Fibroblast of skin of left quadriceps (primary cell): Measurements from ENCODE around the gene ZNF581.

ENCODE experiments used
- DNase-seq, 2 experiments: peaks; one replicate each; pipeline ENCODE4 v3.0.0-alpha.2; 2013; ENCODE audit warnings: low read depth in 2 of 2

ZNF581 gene

DNA sequence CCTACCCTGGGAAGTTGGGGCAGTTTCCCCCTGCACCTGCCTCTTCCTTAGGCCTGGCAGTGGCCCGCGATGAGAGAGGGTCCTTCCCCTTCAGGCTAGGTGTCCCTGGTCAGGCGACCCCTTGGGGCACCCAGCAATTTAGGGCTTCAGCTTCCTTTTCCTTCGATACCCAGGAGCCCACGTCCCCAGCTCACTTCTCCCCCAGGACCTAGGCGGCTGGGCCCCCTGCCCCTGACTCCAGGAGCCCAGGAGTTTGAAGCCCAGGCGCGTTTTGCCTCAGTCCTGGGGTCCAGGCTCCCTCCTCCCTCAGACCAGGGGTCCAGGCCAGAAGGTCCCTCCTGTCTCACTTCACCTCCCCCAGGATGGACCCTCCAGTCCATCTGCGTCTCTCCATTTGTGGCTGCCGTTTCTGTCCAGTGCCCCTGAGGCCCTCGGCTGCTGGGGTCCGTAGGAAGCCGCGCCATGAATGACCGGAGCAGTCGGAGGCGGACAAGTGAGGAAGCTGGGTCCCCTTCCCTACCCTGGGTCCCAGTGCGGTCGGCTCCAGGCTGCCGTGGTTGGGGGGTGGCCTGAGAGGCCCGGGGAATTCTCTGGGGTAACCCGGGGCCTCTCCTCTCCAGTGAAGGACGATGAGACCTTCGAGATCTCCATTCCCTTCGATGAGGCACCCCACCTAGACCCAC, 5.3 kb downstream of the ZNF581 start:
- DNase-seq = no peak

DNA sequence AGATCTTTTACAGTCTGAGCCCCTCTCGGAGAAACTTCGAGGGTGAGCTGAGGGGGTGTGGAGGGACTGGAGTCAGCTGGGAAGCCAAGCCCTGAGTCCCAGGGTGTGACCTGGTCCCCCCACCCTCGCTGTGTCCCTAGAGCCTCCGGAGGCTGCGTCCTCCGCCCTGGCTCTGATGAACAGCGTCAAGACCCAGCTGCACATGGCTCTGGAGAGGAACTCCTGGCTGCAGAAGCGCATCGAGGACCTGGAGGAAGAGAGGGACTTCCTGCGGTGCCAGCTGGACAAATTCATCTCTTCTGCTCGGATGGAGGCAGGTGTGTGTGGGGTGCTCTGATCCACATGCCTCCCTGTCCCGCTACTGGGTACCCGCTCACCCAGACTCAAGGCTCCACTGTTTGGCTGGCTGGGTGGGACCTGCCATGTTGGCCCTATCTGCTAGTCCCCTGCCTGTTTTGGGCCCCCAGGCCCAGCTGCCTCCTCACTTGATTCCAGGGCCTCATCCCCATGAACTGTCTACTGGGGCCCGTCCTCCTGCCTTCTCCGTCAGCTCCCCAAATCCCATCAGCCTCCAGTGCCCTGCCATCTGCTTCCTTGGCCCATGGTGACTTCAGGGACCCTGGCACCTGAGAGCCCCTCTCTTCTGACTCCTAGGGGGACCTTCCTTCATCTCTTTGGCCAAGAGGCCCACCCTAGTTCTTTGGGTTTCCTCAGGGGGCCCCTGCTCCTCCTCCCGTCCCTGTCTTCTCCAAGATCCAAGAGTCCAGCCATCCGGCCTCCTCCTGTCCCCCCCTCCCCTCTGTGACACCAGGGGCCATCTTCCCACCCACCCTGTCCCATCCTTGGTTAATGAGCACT, 6.0 kb downstream of the ZNF581 start:
- DNase-seq = no peak

DNA sequence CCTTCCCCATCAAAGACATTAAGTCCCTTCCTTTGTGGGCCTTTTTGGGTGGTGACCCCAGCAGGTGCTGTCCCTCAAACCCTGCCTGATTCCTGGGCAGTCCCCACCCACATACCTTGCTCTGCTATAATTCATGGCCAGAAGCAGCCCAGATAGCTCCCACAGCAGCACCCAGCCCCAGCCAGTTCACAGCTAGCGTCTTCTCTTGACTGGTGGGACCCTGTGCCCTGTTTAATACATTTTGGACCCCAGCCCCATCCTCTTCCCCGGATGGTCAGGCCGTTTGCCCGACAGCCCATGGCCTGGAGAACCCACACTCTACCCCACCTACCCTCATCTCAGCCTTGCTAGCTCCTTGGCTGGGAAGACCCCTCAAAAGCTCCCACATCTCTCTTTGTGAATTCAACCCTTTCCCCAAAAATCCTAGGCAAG, 6.7 kb downstream of the ZNF581 start:
- DNase-seq = no peak

DNA sequence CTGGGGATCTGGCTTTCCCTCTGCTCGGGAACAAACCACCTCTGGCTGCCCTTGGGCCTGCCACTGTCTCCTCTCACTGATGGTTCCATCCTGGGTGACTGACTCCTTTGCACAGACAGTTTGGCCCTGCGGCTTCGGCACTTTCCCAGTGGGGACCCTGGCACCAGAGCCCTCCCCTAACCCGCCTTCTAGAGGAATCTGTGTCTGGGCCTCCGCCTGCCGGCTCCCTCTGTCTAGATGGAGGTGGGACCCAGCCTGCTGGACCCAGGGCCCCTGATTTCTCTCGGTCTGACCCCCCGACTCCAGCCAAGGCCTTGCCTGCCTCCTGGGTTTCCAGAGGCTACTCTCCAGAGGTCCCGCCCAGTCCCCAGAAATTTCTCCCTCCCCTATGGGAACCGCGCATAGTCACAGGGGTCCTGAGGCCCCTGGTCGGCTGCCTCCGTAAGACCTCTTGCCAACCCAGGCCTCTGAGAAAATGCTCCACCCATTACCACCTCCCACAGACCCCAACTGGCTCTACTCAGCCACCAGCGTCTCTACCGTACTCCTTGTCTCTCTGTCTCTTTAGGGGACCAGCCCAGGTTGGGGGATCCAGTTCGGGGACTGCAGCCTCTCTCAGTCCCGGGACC, 7.3 kb downstream of the ZNF581 start:
- DNase-seq = no peak

DNA sequence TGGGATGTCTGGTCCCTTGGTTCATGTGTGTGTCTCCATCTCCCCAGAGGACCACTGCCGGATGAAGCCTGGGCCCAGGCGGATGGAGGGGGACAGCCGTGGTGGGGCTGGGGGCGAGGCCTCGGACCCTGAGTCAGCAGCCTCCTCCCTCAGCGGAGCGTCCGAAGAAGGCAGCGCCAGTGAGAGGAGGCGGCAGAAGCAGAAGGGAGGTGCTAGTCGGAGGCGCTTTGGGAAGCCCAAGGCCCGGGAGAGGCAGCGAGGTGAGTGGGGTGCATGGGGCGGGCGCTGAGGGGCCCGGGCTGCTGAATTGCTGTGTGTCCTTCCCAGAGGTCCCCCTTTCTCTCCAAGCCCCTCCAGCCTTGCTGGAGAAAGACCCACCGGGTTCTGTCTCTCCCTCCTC, 7.8 kb downstream of the ZNF581 start:
- DNase-seq = no peak

DNA sequence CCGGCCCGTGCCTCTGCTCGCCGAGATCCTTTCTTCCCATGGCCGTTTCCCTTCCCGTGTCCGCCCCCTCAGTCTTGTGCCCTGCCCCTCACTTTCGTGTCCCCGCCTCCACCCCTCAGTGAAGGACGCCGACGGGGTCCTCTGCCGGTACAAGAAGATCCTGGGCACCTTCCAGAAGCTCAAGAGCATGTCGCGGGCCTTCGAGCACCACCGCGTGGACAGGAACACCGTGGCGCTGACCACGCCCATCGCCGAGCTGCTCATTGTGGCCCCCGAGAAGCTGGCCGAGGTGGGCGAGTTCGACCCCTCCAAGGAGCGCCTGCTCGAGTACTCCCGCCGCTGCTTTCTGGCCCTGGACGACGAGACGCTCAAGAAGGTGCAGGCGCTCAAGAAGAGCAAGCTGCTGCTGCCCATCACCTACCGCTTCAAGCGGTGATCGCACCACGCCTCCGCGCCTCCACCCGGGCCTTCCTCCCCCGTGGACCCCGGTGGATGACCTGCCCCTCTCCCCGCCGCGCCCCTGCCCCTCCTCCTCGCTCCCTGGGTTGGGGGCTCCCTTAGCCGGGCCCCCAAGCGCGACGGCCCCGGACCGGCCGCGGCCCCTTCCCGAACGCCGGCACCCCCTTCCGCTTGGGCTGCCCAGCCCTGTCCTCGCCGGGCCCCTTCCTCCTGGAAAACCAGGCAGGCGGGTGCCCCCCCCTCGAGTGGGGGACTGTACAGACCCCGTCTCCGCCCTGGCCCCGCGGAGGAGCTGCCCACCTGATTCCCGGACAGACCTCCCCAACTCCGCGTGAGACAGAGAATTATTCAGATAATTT, 9.1 kb downstream of the ZNF581 start:
- no peak for DNase-seq

DNA sequence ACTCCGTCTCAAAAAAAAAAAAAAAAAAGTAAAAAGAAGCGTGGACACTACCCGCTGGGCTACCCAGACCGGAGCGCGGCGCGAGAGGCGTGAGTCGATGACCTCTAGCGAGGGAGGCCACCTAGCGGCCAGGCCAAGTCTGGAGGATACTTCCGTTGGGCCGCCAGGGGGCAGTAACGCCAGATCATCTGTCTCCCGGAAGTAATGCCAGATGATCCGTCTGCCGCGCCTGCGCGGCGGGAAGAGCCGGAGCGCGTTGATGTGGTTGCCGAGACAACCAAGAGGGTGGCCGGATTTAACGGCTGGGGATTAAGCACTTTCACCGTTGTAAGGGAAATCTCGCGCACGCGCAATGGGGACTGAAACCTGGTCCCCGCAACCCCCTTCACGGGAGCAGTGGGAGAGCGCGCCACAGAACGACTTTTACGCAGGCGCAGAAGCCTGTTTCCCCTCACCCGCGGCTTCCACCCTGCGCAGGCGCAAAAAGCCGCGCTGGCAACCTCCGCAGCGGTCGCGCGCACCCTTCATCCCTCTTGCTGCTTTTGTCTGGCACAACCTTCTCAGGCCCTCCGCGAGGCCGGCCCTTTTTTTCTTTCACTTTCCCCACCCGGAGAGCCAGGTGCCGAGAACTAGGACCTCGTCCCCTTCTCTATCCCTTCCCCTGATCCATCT, 10.3 kb downstream of the ZNF581 start:
- peak; percentile 98 to 99 for DNase-seq

DNA sequence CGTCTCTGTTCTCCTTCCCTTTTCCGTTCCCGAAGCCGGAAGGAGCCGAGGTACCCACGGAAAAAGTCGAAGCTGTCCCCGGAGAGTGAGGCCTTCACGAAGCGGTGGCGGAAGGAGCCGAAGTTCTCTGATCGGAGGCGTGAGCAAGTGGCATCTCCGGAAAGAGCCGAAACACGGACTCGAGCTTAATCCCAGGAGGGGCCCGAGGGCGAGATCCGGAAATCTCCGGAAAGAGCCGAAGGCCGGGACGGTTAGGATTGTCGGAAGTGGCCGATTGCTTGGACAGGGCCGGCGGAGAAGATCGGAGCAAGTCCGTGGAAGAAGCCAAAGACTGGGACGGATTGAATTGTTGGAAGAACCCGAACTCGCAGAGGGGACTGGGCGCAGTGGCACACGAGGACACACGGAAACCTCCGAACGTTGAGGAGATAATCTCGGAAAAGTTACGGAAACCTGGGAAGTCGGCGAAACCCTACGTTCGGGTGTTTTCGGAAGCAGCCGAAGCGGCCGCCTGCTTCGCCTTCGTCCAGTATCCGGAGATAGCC, 10.9 kb downstream of the ZNF581 start:
- peak; percentile 99 for DNase-seq

DNA sequence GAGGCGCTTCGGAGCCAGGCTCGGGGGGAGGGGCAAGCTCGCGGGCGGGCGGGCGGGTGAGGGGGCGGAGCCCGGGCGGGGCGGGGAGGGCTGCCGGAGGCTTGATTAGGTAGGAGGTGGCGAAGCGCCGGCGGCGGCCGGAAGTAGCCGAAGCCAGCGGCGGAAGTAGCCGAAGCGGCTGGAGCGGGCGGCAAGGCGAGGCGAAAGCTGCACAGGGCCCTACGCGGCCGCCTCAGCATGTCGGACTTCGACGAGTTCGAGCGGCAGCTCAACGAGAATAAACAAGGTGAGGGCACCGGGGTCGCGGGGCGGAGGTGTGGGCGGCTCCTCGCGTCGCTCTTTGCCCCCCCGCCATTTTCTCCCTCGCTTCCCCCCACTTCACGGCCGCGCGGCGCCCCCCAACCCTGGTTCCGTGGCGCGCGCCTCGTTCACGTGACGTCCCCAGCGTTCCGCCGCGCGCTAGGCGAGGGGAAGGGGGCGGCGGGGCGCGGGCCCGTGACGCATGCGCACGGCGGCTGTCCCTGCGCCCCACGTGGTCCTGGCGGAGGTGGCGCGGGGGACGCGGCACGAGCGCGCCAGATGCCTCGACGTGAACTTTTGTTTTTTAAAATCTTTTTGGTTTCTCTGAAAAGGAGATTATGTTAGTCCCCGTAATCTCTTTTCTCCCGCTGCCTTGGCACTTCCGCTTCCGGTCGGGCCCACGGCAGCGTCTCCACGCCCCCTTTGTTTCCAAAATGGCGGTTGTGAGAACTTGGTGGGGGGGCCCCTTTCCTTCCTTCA, 11.6 kb downstream of the ZNF581 start, which contains the start of gene U2AF2:
Gene U2AF2 (plus strand): TSS at position 168 of the 780 bp plus-strand sequence. CDS start 70 bp downstream, at position 238.
- DNase-seq = peak; percentile 79 to 81

DNA sequence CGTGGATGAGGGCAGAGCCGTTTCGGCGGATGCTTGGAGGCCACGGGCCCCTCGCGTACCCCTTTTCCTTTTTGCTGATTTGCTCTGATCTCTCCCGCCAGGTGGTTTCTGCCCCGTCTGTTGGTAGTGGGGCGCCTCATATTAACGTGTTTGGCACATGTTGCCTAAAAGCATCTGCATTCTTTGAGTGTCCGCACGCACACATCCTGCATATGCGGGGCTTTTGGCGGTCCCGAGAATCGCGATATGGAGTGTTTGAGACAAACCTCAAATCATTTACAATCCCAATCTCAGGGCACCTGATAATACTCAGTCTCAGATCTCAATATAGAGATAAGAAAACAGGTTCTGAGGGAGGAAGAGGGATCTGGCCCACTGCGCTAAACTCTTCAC, 12.2 kb downstream of the ZNF581 start:
- no peak for DNase-seq

DNA sequence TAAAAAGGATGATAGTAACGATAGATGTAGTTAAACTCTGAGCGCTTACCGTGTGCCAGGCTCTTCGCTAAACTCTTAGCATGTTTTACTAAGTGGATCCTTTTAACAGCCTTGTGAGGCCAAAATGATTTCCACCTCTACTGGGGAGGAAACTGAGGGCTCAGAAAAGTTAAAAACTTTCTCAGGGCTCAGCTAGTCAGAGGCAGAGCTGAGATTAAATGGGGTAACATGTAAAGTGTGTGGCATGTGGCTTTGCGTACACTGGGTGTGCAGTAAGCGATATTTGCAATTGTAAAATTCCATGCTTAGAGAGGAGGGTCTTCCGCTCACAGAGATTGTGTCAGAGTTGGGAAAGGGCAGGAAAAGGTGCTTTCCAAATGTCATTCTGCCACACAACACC, 13.1 kb downstream of the ZNF581 start:
- DNase-seq = no peak

DNA sequence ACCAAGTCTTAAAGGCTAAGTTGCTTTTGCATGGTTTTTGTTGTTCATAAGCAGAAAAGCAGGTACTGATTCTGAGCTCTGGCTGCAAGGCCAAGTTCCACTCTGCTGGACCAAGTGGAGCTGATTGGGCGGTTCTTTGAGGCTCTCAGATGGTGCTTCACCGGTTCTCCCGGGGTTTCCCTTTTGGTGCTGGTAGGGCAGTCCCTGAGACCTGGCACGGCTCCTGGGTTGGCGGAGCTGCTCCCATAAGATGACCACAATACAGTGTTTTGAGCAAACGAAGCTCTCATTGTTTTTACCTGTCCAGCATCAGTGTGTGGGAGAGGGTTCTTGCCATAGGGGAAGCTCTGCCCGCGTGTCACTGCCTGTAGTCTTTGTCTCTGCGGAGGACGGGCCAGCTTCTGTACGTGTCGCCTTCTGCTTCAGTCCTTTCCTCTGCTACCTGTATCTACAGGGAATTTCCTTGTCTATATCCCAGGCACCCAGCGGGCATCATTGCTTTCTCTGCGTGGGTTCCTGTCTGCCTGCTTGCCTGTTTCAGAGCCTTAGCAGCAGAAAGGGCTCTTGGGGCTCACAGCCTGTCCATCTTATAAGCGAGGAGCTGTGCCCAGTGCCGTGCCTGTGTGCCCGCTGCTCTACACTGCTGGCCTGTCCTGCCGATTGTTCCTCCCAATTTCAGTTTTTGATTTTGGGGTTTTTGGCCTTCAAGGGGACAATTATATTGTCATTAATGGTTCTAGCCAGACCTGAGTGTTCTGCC, 13.7 kb downstream of the ZNF581 start:
- DNase-seq = no peak

DNA sequence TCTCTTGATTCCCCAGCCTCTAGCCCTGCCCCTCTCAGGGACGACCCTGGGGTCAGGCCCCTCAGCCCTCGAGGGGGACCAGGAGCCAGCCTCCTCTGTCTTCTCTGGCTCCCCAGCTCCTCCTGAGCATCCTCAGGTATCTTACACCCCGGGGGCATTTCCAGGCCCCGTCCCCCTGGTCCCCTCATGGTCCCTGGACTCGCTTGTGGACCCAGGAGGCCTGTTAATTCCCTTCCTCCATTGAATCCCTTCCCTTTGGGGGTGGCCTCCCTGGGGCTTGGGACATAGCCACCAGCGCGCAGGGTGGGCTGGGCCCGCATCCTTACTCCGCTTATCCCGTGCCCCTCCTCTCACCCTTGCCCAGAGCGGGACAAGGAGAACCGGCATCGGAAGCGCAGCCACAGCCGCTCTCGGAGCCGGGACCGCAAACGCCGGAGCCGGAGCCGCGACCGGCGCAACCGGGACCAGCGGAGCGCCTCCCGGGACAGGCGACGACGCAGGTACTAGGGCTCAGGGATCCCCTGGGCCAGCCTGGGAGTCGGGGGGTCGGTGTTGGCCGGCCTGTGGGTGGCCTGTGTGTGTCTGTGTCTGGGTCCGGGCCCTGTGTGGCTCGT, 15.5 kb downstream of the ZNF581 start:
- DNase-seq = no peak

DNA sequence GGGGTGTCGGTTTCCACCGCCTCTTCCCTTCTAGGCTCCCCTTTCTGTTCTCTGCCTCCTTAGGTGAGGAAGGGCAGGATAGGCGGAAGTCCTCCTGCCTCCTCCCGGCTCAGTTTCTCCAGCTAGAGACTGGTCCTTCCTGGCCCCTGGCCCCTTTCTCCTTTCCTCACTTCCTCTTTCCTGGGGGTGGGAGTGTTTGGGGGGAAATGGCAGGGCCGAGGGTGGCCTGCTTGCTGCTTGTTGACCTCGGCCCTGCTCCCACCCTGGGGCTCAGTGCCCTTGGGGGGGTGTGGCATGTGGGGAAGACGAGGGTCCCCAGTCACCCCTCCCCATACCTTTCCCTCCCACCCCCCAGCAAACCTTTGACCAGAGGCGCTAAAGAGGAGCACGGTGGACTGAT, 16.4 kb downstream of the ZNF581 start:
- no peak for DNase-seq

DNA sequence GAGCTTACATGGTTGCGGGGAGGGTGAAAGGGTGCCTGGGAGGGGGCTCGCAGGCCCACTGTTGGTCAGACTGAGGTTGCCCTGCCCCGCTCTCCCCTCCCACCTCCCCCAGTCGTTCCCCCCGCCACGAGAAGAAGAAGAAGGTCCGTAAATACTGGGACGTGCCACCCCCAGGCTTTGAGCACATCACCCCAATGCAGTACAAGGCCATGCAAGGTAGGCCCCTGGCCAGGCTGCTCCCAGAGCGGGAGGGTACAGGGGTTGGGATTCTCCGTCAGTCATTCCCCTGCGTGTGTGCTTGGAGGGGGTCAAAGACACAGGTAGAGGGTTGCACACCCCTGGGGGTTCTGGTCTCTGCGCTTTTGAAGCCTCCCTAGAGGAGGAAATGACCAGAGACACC, 17.0 kb downstream of the ZNF581 start:
- DNase-seq = no peak

DNA sequence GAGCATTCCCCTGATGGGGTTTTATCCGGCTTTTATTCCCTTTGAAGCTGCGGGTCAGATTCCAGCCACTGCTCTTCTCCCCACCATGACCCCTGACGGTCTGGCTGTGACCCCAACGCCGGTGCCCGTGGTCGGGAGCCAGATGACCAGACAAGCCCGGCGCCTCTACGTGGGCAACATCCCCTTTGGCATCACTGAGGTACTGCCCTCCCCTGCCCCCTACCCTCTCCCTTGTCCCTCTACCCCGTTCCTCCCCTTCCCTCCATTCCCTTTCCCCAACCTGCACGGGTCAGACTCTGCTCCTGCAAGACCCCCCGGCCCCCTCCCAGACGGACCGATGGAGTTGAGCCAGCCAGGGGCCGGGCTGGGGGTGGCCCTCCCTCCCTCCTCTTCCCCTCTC, 17.5 kb downstream of the ZNF581 start:
- no peak for DNase-seq

DNA sequence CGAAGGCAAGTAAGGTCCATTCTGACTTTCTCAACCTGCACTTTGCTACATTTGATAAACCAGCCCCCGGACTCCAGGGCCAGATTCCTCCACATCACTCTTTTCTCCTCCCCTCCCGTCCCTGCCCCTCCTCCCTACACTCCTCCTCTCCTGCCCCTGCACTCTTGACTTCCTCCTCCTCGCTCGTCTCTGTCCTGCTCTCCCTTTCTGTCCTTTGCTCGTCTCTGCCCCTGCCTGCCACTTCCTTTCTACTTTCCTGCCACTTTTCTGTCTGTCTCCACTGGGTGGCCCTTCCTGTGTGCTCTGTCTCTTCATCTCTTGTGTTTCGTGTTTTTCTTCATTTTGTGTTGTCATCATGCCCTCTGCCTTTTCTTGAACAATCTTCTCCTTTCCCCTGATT, 18.4 kb downstream of the ZNF581 start:
- DNase-seq = no peak

DNA sequence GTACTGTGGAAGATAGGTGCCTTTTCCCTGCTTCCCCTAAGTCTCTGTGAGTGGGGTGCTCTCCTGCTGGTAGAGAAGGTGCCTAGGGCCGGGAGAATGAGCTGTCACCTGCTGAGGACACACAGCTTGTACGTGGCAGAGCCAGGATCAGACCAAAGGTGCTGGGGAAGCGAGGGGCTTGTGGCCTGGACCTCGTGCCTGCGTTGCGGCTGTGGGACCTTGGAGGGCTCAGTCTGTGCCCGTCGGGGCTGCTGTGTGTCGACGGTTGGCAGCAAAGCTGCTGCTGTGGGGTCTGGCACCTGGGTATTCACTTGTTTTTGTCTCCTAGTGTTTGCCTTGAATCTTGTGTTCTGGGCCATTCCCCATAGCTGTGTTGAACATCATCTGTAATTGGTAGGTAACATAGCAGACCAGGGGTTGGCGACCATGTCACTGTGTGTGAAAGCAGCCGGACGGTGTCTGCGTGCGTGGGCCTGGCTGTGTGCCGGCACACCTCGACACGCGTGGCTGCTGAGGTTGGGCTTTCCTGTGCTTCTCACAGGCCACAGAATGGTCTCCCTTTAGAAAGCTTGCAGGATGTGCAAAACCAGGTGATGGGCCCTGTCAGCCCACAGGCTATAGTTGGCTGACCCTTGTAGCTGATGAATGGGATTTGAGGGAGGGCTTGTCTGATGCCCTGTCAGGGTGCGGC, 20.5 kb downstream of the ZNF581 start:
- DNase-seq = no peak
